Stomach (tissue), 4 donors: ENCODE data around the gene FXN.

Experiments used
- POLR2AphosphoS5 ChIP-seq, 3 donors: sonication (generic); formaldehyde crosslinking; IDR thresholded peaks; one replicate each; pipeline ENCODE4 v1.6.1; 2016; ENCODE audit warnings: antibody characterized with exemption in 3 of 3
- TF ChIP-seq, protein P1 (sequence below), 7 experiments: fragments of 450-650 bp in 4 of 7; fragments of 200-600 bp in 3 of 7; sonication (generic) in 3 of 7; IDR thresholded peaks; one replicate each; pipeline ENCODE4 v1.5.1; 2016 to 2019; ENCODE audit warnings: antibody characterized with exemption in 7 of 7, control low read depth in 2 of 7, mild to moderate bottlenecking in 1 of 7

DNA sequence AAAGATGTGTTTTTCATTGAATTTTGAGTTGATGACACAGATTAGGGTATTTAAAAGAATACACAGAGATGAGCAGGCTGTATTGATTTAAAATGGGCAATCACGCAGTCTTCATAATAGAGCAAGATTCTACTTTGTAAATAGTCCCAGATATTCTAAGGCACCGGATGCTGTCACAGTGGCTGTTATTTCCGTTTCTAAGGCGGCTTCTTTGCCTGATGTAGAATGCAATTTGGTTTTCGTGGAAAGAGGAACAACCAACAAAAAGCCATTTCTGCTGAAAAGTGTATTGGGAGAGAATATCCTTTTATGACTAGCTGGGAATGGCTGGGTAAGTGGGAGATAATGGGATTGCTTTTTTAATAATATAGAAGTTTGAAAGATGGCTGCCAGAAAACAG is 39.1 kb upstream of the FXN start:
- no peak for TF ChIP-seq POLR2AphosphoS5 (IDR thresholded peaks at IDR 0.05)
- TF ChIP-seq, protein P1, sequence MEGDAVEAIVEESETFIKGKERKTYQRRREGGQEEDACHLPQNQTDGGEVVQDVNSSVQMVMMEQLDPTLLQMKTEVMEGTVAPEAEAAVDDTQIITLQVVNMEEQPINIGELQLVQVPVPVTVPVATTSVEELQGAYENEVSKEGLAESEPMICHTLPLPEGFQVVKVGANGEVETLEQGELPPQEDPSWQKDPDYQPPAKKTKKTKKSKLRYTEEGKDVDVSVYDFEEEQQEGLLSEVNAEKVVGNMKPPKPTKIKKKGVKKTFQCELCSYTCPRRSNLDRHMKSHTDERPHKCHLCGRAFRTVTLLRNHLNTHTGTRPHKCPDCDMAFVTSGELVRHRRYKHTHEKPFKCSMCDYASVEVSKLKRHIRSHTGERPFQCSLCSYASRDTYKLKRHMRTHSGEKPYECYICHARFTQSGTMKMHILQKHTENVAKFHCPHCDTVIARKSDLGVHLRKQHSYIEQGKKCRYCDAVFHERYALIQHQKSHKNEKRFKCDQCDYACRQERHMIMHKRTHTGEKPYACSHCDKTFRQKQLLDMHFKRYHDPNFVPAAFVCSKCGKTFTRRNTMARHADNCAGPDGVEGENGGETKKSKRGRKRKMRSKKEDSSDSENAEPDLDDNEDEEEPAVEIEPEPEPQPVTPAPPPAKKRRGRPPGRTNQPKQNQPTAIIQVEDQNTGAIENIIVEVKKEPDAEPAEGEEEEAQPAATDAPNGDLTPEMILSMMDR (IDR thresholded peaks at IDR 0.05): no peak
